Muscle layer of duodenum (tissue), 2 donors: ENCODE results near the gene PHLDB3.
A peak's percentile ranks its signal among the peaks of the same experiment; 100 is the strongest.

ENCODE experiments used
- H3K27ac ChIP-seq: one replicate; pipeline ENCODE4 v1.7.0; 2013; ENCODE audit warnings: mild to moderate bottlenecking, low read length
- H3K27me3 ChIP-seq: one replicate; pipeline ENCODE4 v1.7.0; 2013; ENCODE audit warnings: low read depth, mild to moderate bottlenecking, control low read depth, low read length
- H3K36me3 ChIP-seq, 2 donors: one replicate each; pipeline ENCODE4 v1.7.0; 2013; ENCODE audit warnings: low read length in 2 of 2, control low read depth in 1 of 2, mild to moderate bottlenecking in 1 of 2; ENCODE audit not compliant: insufficient read depth in 2 of 2, control insufficient read depth in 1 of 2
- H3K4me1 ChIP-seq, 2 donors: one replicate each; pipeline ENCODE4 v1.7.0; 2013; ENCODE audit warnings: low read length in 2 of 2, mild to moderate bottlenecking in 2 of 2, control low read depth in 1 of 2, moderate library complexity in 1 of 2; ENCODE audit not compliant: insufficient read depth in 2 of 2, control insufficient read depth in 1 of 2
- H3K4me3 ChIP-seq, 2 donors: one replicate each; pipeline ENCODE4 v1.7.0; 2013; ENCODE audit warnings: low read length in 2 of 2, low read depth in 1 of 2, mild to moderate bottlenecking in 1 of 2
- H3K9me3 ChIP-seq, 2 donors: one replicate each; pipeline ENCODE4 v1.7.0; 2013; ENCODE audit warnings: low read length in 2 of 2, control low read depth in 1 of 2, mild to moderate bottlenecking in 1 of 2; ENCODE audit not compliant: control insufficient read depth in 1 of 2
- donor health status: healthy.

PHLDB3 gene

GRCh38 chr19:43507880-43508279, 3.3 kb upstream of the PHLDB3 start:
- Histone ChIP-seq H3K4me1 (peaks cover 2 to 9% of the 10 kb centered on the region in 2 donors), H3K4me3 (no peak overlapping the region), H3K9me3 (no peaks in the 10 kb centered on the region), H3K27me3 (no peaks in the 10 kb centered on the region), H3K27ac (no peak overlapping the region), H3K36me3 (peaks cover 19 to 20% of the 10 kb centered on the region in 2 donors)

GRCh38 chr19:43506629-43507028, 2.1 kb upstream of the PHLDB3 start:
- Histone ChIP-seq H3K4me3 (no peak overlapping the region), H3K36me3 (peaks cover 19 to 20% of the 10 kb centered on the region in 2 donors), H3K4me1 (peaks cover 4 to 21% of the 10 kb centered on the region in 2 donors), H3K27ac (no peak overlapping the region), H3K9me3 (no peaks in the 10 kb centered on the region), H3K27me3 (no peaks in the 10 kb centered on the region)

- peaks cover 4 to 25% of the 10 kb centered on the region in 2 donors for H3K4me1 ChIP-seq
- H3K9me3 ChIP-seq: no peaks in the 10 kb centered on the region
- no peak overlapping the region for H3K27ac ChIP-seq
- H3K27me3 ChIP-seq: no peaks in the 10 kb centered on the region
- no peak overlapping the region for H3K4me3 ChIP-seq
- H3K36me3 ChIP-seq: peaks cover 15 to 20% of the 10 kb centered on the region in 2 donors
These were observed 1.4 kb upstream of the PHLDB3 start for GRCh38 chr19:43505941-43506340.

GRCh38 chr19:43505186-43505456, 575 bp upstream of the PHLDB3 start:
- Histone ChIP-seq H3K27ac (peak overlapping the region; percentile 69), H3K9me3 (no peaks in the 10 kb centered on the region), H3K27me3 (no peaks in the 10 kb centered on the region), H3K4me1 (peaks cover 4 to 25% of the 10 kb centered on the region in 2 donors), H3K4me3 (no peak overlapping the region), H3K36me3 (peaks cover 9 to 16% of the 10 kb centered on the region in 2 donors)

- Histone ChIP-seq H3K27me3 (no peaks in the 10 kb centered on the region), H3K9me3 (no peaks in the 10 kb centered on the region), H3K4me3 (peak overlapping the region; percentile 77 to 90), H3K4me1 (peaks cover 4 to 25% of the 10 kb centered on the region in 2 donors), H3K36me3 (peaks cover 4 to 9% of the 10 kb centered on the region in 2 donors), H3K27ac (peak overlapping the region; percentile 82)
These were observed 783 bp downstream of the PHLDB3 start for GRCh38 chr19:43503501-43504425.

GRCh38 chr19:43502419-43502976, 2.0 kb downstream of the PHLDB3 start:
- no peak overlapping the region for H3K27ac ChIP-seq
- H3K4me3 ChIP-seq: peak overlapping the region in 1 of 2 donors; percentile 34
- H3K4me1 ChIP-seq: peaks cover 4 to 25% of the 10 kb centered on the region in 2 donors
- no peaks in the 10 kb centered on the region for H3K9me3 ChIP-seq
- H3K36me3 ChIP-seq: peaks cover 3 to 5% of the 10 kb centered on the region in 2 donors
- H3K27me3 ChIP-seq: no peaks in the 10 kb centered on the region

- Histone ChIP-seq H3K27me3 (no peaks in the 10 kb centered on the region), H3K36me3 (peaks cover 5 to 12% of the 10 kb centered on the region in 2 donors), H3K27ac (no peak overlapping the region), H3K9me3 (no peaks in the 10 kb centered on the region), H3K4me3 (peak overlapping the region in 1 of 2 donors; percentile 34), H3K4me1 (peaks cover 4 to 25% of the 10 kb centered on the region in 2 donors)
These were observed 2.7 kb downstream of the PHLDB3 start for GRCh38 chr19:43501661-43502418.

- Histone ChIP-seq H3K36me3 (peaks cover 3 to 34% of the 10 kb centered on the region in 2 donors), H3K27me3 (no peaks in the 10 kb centered on the region), H3K4me3 (no peak overlapping the region), H3K27ac (no peak overlapping the region), H3K9me3 (no peaks in the 10 kb centered on the region), H3K4me1 (peaks cover 4 to 20% of the 10 kb centered on the region in 2 donors)
These were observed 5.5 kb downstream of the PHLDB3 start for GRCh38 chr19:43499042-43499441.

- no peaks in the 10 kb centered on the region for H3K27me3 ChIP-seq
- no peaks in the 10 kb centered on the region for H3K9me3 ChIP-seq
- H3K4me3 ChIP-seq: no peak overlapping the region
- peaks cover 3 to 34% of the 10 kb centered on the region in 2 donors for H3K36me3 ChIP-seq
- no peak overlapping the region for H3K27ac ChIP-seq
- peaks cover 4 to 20% of the 10 kb centered on the region in 2 donors for H3K4me1 ChIP-seq
These were observed 6.2 kb downstream of the PHLDB3 start for GRCh38 chr19:43498233-43498842.

GRCh38 chr19:43496960-43497359, 7.6 kb downstream of the PHLDB3 start:
- H3K4me3 ChIP-seq: no peak overlapping the region
- H3K27me3 ChIP-seq: no peaks in the 10 kb centered on the region
- peaks cover 3 to 34% of the 10 kb centered on the region in 2 donors for H3K36me3 ChIP-seq
- H3K9me3 ChIP-seq: no peaks in the 10 kb centered on the region
- H3K27ac ChIP-seq: no peak overlapping the region
- H3K4me1 ChIP-seq: peaks cover 0 to 7% of the 10 kb centered on the region in 2 donors

GRCh38 chr19:43495082-43495481, 9.5 kb downstream of the PHLDB3 start:
- no peaks in the 10 kb centered on the region for H3K27me3 ChIP-seq
- no peak overlapping the region for H3K4me3 ChIP-seq
- peaks cover 3 to 38% of the 10 kb centered on the region in 2 donors for H3K36me3 ChIP-seq
- no peak overlapping the region for H3K27ac ChIP-seq
- no peaks in the 10 kb centered on the region for H3K4me1 ChIP-seq
- no peaks in the 10 kb centered on the region for H3K9me3 ChIP-seq
